NOMO-1 treated with DMSO at 0.1 percent for 48 hours (cell line): ENCODE data around the gene IL1RAPL1.

Experiments
- DNase-seq: peaks from one replicate; lab custom pipeline; 2025; ENCODE audit not compliant: unreplicated experiment; lab: John Stamatoyannopoulos, UW

IL1RAPL1 gene

GRCh38 chrX:28960063-28960462 is 372.8 kb downstream of the IL1RAPL1 start:
- DNase-seq, result no peak

GRCh38 chrX:28966331-28966730 is 379.1 kb downstream of the IL1RAPL1 start:
- no peak for DNase-seq

DNA sequence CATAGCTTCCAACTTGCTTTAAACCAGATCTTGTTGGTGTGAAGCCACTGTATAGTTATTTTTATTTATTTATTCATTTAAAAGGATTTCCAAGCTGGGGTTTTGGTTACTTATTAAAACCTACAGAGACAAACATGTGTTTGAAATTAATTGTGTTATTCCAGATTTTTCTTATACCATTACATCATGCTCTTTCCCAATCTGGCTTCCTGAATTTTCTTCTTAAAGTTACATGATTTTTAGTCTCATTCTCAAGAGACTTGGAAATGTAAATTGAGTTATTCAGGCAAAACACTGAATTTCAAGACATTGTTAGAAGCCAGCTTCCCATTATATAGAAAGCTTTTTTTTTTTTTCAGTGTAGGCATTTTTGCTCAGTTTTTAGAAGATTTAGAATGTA is 381.9 kb downstream of the IL1RAPL1 start:
- DNase-seq, result no peak

GRCh38 chrX:28979877-28980276 is 392.6 kb downstream of the IL1RAPL1 start:
- no peak for DNase-seq

- no peak for DNase-seq
These were observed 394.7 kb downstream of the IL1RAPL1 start for GRCh38 chrX:28981952-28982351.

- no peak for DNase-seq
These were observed 401.0 kb downstream of the IL1RAPL1 start for GRCh38 chrX:28988246-28988645.

DNA sequence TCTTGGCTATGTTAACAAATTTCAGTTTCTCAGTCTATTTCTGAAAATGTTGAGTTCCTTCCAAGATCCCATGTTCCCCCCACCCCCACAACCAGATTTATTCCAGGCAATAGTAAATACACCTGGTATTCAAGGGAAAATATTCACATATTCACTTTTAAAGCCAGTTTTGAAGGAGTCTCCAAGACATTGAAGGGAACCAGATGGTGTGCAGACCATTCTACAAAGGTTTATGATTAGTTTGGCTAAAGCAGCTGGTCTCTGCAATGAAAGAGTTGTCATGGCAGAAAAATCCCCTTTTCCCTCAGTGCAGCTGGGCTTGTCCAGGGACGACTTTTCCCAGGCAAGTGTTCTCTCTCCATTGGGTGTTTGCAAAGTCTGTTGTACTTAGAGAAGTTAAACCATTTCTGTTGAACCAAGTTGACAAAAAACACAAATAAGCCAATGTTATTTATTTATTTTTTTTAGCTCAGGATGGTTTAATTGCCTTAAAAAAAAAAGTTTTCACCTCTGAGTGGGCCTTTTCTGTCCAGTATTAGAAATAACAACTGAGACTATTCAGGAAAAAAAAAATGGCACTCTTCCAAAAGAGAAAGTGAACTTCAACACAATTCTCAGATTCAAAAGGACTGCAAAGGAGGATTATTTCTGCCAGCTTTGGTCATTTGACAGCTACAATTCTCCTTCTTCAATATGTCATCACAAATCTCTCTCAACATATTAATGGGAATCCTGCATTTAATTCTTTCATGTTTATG is 410.6 kb downstream of the IL1RAPL1 start:
- no peak for DNase-seq

- no peak for DNase-seq
These were observed 411.4 kb downstream of the IL1RAPL1 start for GRCh38 chrX:28998609-28999135.

DNA sequence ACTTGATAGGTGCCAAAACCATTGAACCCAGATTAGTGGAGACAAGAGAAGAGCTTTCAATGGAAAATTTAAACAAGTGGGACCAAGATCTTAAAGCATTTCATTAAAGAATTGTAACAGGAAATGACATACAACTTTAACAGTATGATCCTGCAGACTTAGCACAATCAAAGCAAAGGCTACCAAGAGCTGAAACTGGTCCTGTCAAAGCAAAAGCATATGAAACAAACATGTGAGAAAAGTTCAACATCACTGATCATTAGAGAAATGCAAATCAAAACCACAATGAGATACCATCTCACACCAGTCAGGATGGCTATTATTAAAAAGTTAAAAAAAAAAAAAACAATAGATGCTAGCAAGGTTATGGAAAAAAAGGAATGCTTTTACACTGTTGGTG is 425.6 kb downstream of the IL1RAPL1 start:
- DNase-seq, result no peak

DNA sequence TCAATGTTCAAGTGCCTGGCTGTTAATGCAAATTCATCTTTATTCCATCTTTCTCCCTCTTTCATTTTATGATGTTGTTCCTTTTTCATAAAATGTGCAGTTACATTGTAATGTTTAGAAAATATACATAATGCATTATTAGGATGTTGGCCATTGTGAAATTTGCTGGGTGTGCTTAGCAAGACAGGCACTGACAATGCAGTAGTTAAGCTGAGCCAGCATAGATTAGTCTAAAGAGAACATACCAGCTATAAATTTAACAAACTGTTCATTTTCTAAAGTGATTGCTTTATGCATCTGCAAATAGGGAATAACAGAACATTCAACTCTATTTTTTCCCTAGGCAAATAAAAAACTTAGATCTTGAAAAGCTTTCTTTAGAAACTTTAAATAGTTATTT is 436.0 kb downstream of the IL1RAPL1 start:
- DNase-seq, result no peak

DNA sequence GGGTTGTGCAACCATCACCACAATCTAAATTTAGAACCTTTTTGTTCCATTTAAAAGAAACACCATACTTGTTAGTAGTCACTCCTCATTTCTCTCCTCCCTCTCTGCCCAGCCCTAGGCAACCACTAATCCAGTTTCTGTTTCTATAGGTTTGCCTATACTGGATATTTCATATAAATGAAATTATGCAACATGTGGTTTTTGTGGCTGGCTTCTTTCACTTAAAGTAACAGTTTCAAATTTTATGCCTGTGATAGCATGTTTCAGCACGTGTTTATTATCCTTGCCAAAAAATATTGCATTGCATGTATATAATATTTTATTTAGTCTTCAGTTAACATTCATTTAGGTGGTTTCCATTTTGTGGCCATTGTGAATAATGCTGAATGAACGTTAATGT is 437.6 kb downstream of the IL1RAPL1 start:
- peak; percentile 94 for DNase-seq

- no peak for DNase-seq
These were observed 452.3 kb downstream of the IL1RAPL1 start for GRCh38 chrX:29039501-29039900.

- DNase-seq, result no peak
These were observed 452.9 kb downstream of the IL1RAPL1 start for GRCh38 chrX:29040160-29040559.

- DNase-seq, result no peak
These were observed 455.1 kb downstream of the IL1RAPL1 start for GRCh38 chrX:29042341-29042740.

GRCh38 chrX:29043746-29044145 is 456.5 kb downstream of the IL1RAPL1 start:
- DNase-seq, result no peak

DNA sequence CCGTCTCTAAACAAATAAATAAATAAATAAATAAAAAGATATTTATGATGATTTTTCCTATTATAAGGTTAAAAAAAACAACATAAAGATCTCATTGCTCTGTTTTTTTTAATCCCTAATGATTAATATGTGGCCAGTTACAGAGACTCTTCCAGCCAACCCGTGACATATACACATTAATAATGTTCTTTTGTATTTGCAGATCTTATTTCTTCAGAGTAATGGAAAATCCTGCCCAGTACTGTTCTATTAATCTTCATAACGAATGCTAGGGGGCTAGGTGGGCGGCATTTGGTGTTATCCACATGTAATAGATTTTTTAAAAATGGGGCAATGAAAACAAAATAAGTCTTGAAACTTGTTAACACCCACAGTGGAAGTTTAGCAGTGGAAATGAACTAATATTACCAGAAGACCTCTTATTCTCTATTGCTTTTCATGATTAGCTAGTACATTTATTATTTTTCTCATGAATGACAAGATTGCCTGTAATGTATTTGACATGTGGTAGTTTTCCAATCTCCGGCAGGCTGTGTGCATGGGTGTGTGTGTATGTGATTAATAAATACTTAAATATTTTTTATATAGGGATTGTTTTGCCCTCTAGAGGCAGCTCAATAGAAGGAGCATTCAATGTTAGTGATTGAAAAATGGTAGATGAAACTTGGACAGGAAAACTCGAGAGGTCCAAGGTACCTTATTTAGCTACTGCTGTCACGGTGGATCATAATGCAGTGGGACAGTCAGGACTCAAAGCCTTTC is 457.4 kb downstream of the IL1RAPL1 start:
- no peak for DNase-seq

- no peak for DNase-seq
These were observed 478.2 kb downstream of the IL1RAPL1 start for GRCh38 chrX:29065477-29065876.

- no peak for DNase-seq
These were observed 479.3 kb downstream of the IL1RAPL1 start for GRCh38 chrX:29066516-29066915.

DNA sequence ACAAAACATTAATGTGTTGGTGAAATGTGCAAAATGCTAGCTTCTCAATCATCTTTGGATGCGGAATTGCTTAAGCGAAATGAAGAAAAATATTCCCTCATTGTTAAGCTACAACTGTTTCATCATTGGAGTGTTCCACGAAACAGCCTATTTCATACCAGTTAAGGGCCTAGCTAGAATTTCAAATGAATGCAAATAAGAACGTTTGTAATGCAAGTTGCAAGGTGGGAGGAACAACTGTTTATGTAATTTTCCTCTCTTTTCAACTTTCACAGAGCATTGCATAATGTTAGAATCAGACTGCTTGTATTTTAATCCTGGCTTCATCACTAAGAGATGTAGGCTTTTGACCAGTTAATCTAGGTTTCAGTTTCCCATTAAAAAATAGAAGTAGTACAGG is 480.1 kb downstream of the IL1RAPL1 start:
- DNase-seq, result no peak

DNA sequence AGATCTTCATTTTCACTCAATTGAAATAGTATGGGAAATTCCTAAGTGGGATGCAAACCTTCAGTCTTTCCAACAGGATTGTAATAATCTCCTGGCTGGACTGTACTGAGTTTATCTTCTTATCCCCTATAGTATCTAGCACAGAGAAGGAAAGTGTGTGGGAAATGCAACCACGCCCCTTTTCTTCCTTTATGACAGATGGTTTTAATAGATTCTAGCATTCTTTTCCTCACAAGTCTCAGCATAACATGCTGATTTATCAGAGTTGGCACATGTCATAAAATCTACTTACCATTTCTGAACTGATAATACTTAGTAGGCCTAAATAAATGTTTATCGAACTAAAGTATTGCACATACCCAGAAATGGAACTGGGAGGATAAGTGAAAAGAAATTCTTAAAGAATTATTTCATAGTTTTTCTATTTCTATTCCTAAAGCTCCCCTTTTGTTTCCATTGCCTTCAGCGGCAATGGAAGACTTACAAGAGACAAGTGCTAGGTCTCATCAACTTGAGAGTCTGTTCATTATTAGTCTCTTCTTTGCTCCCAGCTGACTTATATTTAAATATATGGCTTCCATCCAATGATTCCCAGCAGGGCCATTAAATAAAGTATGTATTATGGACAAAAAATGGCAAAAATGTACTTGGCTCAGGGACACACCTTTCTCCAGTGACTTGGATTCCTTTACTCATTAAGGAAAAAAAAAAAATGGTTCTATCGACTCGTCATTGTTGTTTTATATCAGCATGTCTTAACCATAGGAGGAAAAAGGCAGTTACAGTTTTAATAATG is 484.5 kb downstream of the IL1RAPL1 start:
- DNase-seq, result no peak

- no peak for DNase-seq
These were observed 495.3 kb downstream of the IL1RAPL1 start for GRCh38 chrX:29082558-29082957.
